NCI-H2227 (cell line): ENCODE results near the gene PLCB1.
"Not testable (repeated sequence)": the region's sequence is repeated elsewhere in the genome, so short reads cannot be mapped to it uniquely, and the experiment has no call there.

Source experiments
- DNase-seq: peaks from one replicate; lab custom pipeline; 2025; ENCODE audit not compliant: unreplicated experiment; lab: John Stamatoyannopoulos, UW

Gene PLCB1

DNA sequence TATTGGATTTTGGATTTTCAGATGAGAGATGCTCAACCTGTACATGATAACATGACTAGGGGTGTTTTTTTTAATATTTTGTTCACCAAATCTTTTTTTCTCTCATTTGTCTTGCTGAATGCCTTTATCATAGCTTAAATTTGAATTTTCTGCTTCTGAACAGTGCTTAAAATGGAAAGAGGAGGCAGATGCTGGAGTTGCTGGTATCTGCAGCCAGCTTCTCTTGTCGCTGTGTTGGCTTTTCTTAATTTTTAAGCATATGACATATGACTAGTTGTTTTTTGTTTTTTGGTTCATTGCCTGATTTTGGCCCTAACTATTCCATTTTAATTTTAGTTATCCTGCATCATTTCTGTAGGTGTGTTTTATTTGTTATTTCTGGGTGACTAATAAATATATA, 196.1 kb downstream of the PLCB1 start:
- DNase-seq: no peak

- no peak for DNase-seq
Measured at GRCh38 chr20:8330319-8330784, 198.3 kb downstream of the PLCB1 start.

DNA sequence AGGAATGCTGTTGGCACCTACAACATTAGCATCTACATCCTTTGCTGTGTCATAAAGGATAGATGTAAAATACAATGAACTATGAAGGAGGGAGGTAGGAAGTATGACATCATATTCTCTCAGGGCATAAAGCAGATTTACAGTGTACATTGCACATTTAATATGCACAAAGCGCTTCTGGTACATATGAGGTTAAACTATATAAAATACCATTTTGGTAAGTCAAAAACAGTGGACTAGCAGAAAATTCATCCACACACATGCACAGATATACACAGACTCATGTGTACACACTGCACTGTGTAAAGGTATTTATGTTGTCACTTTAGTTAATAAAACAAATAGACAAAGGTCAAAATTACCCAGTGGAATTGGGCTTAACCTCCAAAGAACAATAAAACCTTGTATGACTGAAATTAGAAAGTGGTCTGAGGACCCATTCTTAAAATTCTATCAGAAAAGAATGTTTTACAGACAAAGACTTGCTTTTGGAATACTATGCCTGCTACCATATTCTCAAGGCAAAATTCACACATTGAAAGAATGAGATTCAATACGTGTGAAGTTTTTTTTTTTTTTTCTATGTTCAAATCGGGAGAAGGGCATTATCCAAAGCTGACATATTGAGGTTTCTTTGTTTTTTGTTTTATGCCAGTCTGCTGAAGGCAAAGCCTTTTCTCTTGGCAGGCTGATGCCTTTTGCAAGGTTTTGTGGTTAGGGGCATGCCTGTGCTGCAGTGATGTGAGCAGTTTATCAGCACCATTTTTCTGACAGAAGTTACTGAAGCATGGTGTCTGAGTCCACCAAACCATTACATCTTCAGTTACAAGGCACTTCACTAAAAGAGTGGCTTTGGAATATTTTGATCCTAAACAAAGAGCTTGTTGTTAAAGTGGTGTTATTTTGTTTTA, 199.0 kb downstream of the PLCB1 start:
- no peak for DNase-seq

GRCh38 chr20:8331740-8332412, 199.8 kb downstream of the PLCB1 start:
- DNase-seq: no peak

- no peak for DNase-seq
Measured at GRCh38 chr20:8334641-8335040, 202.6 kb downstream of the PLCB1 start.

DNA sequence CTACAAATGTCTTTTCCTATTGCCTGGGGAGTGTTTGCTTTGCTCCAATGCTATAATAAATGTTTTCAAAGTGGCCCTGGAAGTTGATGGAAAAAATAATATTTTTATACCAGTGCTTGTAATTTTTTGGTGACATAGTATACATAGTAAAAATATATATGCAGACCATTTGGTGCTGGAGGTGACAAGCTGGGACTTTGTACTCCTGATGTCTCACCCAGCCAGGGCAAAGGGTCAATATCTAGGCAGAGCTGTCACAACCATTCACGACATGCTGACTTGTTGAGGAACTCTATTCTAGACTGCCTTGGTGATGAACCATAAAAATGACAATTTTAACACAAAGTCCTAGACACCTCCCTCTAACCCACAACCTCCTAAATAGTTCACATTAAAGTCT, 203.0 kb downstream of the PLCB1 start:
- DNase-seq: no peak

- DNase-seq: no peak
Measured at GRCh38 chr20:8335495-8336195, 203.6 kb downstream of the PLCB1 start.

GRCh38 chr20:8339349-8339748, 207.3 kb downstream of the PLCB1 start:
- DNase-seq: no peak

DNA sequence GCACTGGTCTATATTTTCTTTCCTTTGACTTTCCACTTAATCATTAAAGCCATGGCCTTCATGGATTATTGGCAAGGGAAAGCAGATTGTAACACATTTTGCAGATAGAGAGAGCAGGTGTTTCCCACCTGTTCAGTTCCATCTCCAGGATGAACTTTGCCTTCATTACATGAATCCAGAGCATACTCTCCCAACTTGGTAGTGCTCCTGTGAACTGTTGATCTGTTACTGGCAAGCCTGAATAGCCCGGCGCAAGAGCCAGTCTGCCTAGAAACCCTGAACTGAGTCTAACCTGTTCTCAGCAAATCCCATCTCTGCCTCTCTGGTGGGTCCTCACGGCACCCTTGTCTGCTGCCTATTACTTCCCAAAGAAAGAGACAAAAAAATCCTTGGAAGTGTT, 210.3 kb downstream of the PLCB1 start:
- DNase-seq: no peak

- DNase-seq: no peak
Measured at GRCh38 chr20:8344106-8344505, 212.0 kb downstream of the PLCB1 start.

DNA sequence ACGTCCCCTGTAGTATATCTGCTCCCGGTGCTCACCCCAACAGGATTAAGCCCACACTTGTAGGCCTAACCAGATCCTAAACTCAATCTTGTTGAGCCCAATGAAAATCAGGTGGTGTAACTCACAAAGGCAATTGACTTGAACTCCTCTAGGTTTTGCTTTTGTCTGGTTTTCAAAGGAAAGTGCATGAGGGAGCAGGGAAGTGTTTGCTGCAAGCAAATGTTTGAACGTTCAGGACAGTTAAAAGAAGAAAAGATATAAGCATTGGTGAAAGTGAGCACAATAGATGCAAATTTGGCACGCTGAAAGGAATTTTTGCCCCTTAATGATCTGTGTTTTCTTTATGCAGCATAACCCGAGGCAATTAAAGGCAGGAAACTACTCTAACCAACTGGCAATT, 212.6 kb downstream of the PLCB1 start:
- DNase-seq: no peak

GRCh38 chr20:8346700-8347270, 214.7 kb downstream of the PLCB1 start:
- no peak for DNase-seq

DNA sequence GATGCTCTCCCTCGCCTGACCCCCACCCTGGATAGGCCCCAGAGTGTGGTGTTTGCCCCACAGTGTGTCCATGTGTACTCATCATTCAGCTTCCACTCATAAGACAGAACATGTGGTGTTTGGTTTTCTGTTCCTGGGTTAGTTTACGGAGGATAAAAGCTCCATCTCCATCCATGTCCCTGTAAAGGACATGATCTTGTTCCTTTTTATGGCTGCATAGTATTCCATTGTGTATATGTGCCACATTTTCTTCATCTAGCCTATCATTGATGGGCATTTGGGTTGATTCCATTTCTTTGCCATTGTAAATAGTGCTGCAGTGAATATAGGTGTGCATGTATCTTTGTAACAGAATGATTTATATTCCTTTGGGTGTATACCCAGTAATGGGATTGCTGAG, 218.2 kb downstream of the PLCB1 start:
- not testable (repeated sequence) for DNase-seq

DNA sequence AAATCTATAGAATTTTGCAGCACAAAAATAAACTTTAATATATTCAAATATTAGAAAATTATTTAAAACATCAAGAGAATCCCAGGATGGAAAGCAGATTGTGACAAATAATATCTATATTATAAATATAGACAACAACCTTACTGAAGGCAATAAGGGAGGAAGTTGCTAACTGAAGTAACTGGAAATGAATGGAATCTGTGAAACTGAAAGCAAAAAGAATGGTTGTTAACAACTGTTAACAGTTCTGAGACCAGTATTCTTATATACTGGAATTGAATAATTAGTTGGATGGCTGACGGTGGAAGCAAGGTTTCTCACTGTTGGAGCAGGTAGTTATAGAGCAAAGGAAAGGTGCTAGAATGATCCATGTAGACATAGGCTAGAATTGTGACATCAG, 220.4 kb downstream of the PLCB1 start:
- no peak for DNase-seq

DNA sequence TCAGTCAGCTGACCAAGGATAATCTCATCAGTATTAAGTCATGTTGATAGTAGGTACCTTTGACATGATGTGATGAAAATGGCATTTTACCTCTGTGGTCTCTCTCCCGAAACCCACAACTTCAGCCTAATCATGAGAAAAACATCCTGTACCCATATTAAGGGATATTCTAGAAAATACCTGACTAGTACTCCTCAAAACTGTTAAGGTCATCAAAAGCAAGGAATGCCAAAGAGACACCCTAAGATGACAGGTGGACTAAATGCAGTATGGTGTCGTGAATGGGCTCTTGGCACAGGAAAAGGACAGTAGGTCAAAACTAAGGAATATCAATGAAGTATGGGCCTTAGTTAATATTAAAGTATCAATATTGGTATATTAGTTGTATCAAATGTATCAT, 221.4 kb downstream of the PLCB1 start:
- no peak for DNase-seq

GRCh38 chr20:8355453-8355852, 223.4 kb downstream of the PLCB1 start:
- no peak for DNase-seq

DNA sequence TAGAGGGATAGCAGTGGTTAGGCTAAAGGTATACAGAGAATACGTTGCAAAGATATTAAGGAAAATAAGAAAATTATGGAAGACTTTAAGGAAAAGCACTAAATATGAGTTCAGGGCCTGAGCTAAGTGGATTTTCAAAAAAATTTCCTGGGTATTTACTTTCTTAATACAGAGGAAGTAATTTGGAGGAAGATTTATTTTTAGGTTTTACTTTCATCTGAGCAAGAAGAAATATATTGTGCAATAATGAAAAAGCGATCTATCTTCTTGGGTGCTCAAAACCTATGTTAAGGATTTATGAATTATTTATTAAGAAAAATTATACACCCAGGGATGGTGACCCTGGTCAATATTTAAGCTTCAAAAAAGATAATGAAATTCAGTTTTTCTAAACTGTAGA, 224.7 kb downstream of the PLCB1 start:
- DNase-seq: no peak

- no peak for DNase-seq
Measured at GRCh38 chr20:8357703-8358102, 225.6 kb downstream of the PLCB1 start.

GRCh38 chr20:8360035-8360434, 228.0 kb downstream of the PLCB1 start:
- no peak for DNase-seq

DNA sequence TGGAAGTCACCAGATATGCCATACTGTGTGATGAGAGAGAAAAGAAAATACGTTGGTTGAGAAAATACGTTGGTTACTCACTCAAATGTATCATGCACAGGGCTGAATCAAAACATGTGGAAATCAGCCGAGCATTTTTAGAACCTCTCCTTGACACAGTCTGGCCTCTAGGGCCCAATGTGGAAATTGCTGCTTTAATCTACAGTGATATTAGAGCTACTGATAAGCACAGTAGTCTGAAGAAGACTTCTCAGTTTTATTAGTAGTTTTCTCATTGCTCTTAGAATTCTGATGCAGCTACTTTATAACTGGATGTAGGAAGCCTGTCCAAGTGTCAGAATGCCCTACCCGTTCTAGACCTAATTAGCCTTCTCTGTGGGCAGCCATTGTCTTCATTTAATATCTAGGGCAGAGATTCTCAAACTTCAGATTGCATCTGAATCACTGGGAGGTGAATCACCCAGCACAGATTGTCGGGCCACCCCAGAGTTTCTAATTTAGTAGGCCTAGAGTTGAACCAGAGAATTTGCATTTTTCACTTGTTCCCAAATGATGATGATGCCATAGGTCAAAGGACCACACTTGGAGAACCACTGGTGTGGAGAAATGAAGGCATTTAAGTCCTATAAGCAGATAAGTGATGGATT, 229.1 kb downstream of the PLCB1 start:
- DNase-seq: no peak

GRCh38 chr20:8361779-8362178, 229.7 kb downstream of the PLCB1 start:
- DNase-seq: no peak
